ENCODE results near the gene SASH1.

SASH1 gene

GRCh38 chr6:148296771-148297170 is 45.9 kb upstream of the SASH1 start:
- Histone ChIP-seq H3K79me1 (ENCODE audit: low read depth, low read length) (no peaks in the 10 kb centered on the region), H3K18ac (ENCODE audit: low read length) (peak overlapping the region; percentile 28), H2BK5ac (ENCODE audit: low read length) (no peak overlapping the region), H3K27ac (replicated peaks; ENCODE audit: low read length) (no peak overlapping the region), H3K9me3 (replicated peaks in 1 of 2; ENCODE audit: control insufficient read depth in 2 of 2, insufficient read depth in 1 of 2, low read depth in 1 of 2, low read length in 2 of 2) (no peaks in the 10 kb centered on the region), H3K4me1 (ENCODE audit: control insufficient read depth in 2 of 2, insufficient read depth in 1 of 2, low read depth in 1 of 2, low read length in 2 of 2) (peaks cover 4 to 9% of the 10 kb centered on the region in 2 donors), H2BK15ac (ENCODE audit: low read length) (no peak overlapping the region), H3K4me2 (ENCODE audit: insufficient read depth, low read length, poor library complexity, severe bottlenecking) (no peak overlapping the region), H4K91ac (ENCODE audit: low read depth, low read length, poor library complexity) (no peak overlapping the region), H3K4ac (ENCODE audit: low read length) (no peak overlapping the region), H3K9ac (ENCODE audit: low read depth, low read length, poor library complexity) (no peak overlapping the region), H2AK5ac (ENCODE audit: low read depth, low read length) (no peak overlapping the region), H2AFZ (ENCODE audit: low read length) (no peak overlapping the region), H3K4me3 (ENCODE audit: low read length in 2 of 2) (no peak overlapping the region), H3K14ac (ENCODE audit: low read length) (no peak overlapping the region), H3K23ac (ENCODE audit: low read depth, low read length, poor library complexity) (no peak overlapping the region), H3K27me3 (ENCODE audit: control insufficient read depth in 3 of 3, insufficient read depth in 3 of 3, low read depth in 1 of 3, low read length in 3 of 3) (no peaks in the 10 kb centered on the region), H3K36me3 (replicated peaks in 1 of 2; ENCODE audit: control insufficient read depth in 2 of 2, insufficient read depth in 2 of 2, low read length in 2 of 2) (no peaks in the 10 kb centered on the region), H2BK12ac (ENCODE audit: low read length) (no peak overlapping the region), H4K8ac (ENCODE audit: low read depth, low read length) (no peak overlapping the region), H2BK120ac (ENCODE audit: low read depth, low read length) (no peak overlapping the region)
- no peak for DNase-seq (ENCODE audit: low spot score)
- WGBS, 2 donors (ENCODE audit: extremely low coverage in 2 of 2, insufficient read length in 2 of 2, insufficient replicate concordance in 1 of 2): no CpG with 5 or more reads among the region's 1 CpG

- H4K91ac ChIP-seq (ENCODE audit: low read depth, low read length, poor library complexity): no peak overlapping the region
- H3K9ac ChIP-seq (ENCODE audit: low read depth, low read length, poor library complexity): no peak overlapping the region
- no peak overlapping the region for H2BK15ac ChIP-seq (ENCODE audit: low read length)
- no peaks in the 10 kb centered on the region for H3K27me3 ChIP-seq (ENCODE audit: control insufficient read depth in 3 of 3, insufficient read depth in 3 of 3, low read depth in 1 of 3, low read length in 3 of 3)
- H3K18ac ChIP-seq (ENCODE audit: low read length): no peak overlapping the region
- H3K9me3 ChIP-seq (replicated peaks in 1 of 2; ENCODE audit: control insufficient read depth in 2 of 2, insufficient read depth in 1 of 2, low read depth in 1 of 2, low read length in 2 of 2): no peaks in the 10 kb centered on the region
- H3K14ac ChIP-seq (ENCODE audit: low read length): no peak overlapping the region
- no peak overlapping the region for H3K4ac ChIP-seq (ENCODE audit: low read length)
- H2AK5ac ChIP-seq (ENCODE audit: low read depth, low read length): no peak overlapping the region
- no peak overlapping the region for H2BK5ac ChIP-seq (ENCODE audit: low read length)
- H2BK12ac ChIP-seq (ENCODE audit: low read length): no peak overlapping the region
- H2BK120ac ChIP-seq (ENCODE audit: low read depth, low read length): no peak overlapping the region
- H3K36me3 ChIP-seq (replicated peaks in 1 of 2; ENCODE audit: control insufficient read depth in 2 of 2, insufficient read depth in 2 of 2, low read length in 2 of 2): no peaks in the 10 kb centered on the region
- H2AFZ ChIP-seq (ENCODE audit: low read length): no peak overlapping the region
- no peak for DNase-seq (ENCODE audit: low spot score)
- H3K4me3 ChIP-seq (ENCODE audit: low read length in 2 of 2): no peak overlapping the region
- no peaks in the 10 kb centered on the region for H3K79me1 ChIP-seq (ENCODE audit: low read depth, low read length)
- H4K8ac ChIP-seq (ENCODE audit: low read depth, low read length): no peak overlapping the region
- H3K4me1 ChIP-seq (ENCODE audit: control insufficient read depth in 2 of 2, insufficient read depth in 1 of 2, low read depth in 1 of 2, low read length in 2 of 2): peaks cover 4 to 9% of the 10 kb centered on the region in 2 donors
- no peak overlapping the region for H3K23ac ChIP-seq (ENCODE audit: low read depth, low read length, poor library complexity)
- no peak overlapping the region for H3K4me2 ChIP-seq (ENCODE audit: insufficient read depth, low read length, poor library complexity, severe bottlenecking)
- no peak overlapping the region for H3K27ac ChIP-seq (replicated peaks; ENCODE audit: low read length)
Observed at GRCh38 chr6:148298683-148299082, 44.0 kb upstream of the SASH1 start.

DNA sequence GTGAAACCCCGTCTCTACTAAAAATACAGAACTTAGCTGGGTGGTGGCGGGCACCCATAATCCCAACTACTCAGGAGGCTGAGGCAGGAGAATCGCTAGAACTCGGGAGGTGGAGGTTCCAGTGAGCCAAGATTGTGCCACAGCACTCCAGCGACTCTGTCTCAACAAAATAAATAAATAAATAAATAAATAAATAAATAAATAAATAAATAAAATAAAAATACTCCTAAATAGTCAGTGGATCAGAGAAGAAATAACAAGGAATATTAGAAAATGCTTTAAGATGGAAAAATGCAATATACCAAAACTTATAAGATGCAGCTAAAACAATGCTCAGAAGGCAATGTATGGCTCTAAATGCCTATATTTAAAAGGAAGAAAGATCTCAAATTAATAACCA is 39.0 kb upstream of the SASH1 start:
- Histone ChIP-seq H3K9ac (ENCODE audit: low read depth, low read length, poor library complexity) (no peak overlapping the region), H3K4ac (ENCODE audit: low read length) (no peak overlapping the region), H3K4me1 (ENCODE audit: control insufficient read depth in 2 of 2, insufficient read depth in 1 of 2, low read depth in 1 of 2, low read length in 2 of 2) (no peaks in the 10 kb centered on the region), H2BK15ac (ENCODE audit: low read length) (no peak overlapping the region), H3K9me3 (replicated peaks in 1 of 2; ENCODE audit: control insufficient read depth in 2 of 2, insufficient read depth in 1 of 2, low read depth in 1 of 2, low read length in 2 of 2) (no peaks in the 10 kb centered on the region), H3K36me3 (replicated peaks in 1 of 2; ENCODE audit: control insufficient read depth in 2 of 2, insufficient read depth in 2 of 2, low read length in 2 of 2) (no peaks in the 10 kb centered on the region), H2AK5ac (ENCODE audit: low read depth, low read length) (no peak overlapping the region), H3K4me3 (ENCODE audit: low read length in 2 of 2) (no peak overlapping the region), H2AFZ (ENCODE audit: low read length) (no peak overlapping the region), H3K79me1 (ENCODE audit: low read depth, low read length) (no peaks in the 10 kb centered on the region), H2BK12ac (ENCODE audit: low read length) (no peak overlapping the region), H2BK120ac (ENCODE audit: low read depth, low read length) (no peak overlapping the region), H3K23ac (ENCODE audit: low read depth, low read length, poor library complexity) (no peak overlapping the region), H3K27ac (replicated peaks; ENCODE audit: low read length) (no peak overlapping the region), H2BK5ac (ENCODE audit: low read length) (no peak overlapping the region), H3K27me3 (ENCODE audit: control insufficient read depth in 3 of 3, insufficient read depth in 3 of 3, low read depth in 1 of 3, low read length in 3 of 3) (no peaks in the 10 kb centered on the region), H3K14ac (ENCODE audit: low read length) (no peak overlapping the region), H4K91ac (ENCODE audit: low read depth, low read length, poor library complexity) (no peak overlapping the region), H3K4me2 (ENCODE audit: insufficient read depth, low read length, poor library complexity, severe bottlenecking) (no peak overlapping the region), H4K8ac (ENCODE audit: low read depth, low read length) (no peak overlapping the region), H3K18ac (ENCODE audit: low read length) (no peak overlapping the region)
- no peak for DNase-seq (ENCODE audit: low spot score)
- no CpG with 5 or more reads among the region's 5 CpGs for WGBS, 2 donors (ENCODE audit: extremely low coverage in 2 of 2, insufficient read length in 2 of 2, insufficient replicate concordance in 1 of 2)

- Histone ChIP-seq H3K9ac (ENCODE audit: low read depth, low read length, poor library complexity) (no peak overlapping the region), H3K4me1 (ENCODE audit: control insufficient read depth in 2 of 2, insufficient read depth in 1 of 2, low read depth in 1 of 2, low read length in 2 of 2) (no peaks in the 10 kb centered on the region), H3K27me3 (ENCODE audit: control insufficient read depth in 3 of 3, insufficient read depth in 3 of 3, low read depth in 1 of 3, low read length in 3 of 3) (no peaks in the 10 kb centered on the region), H3K9me3 (replicated peaks in 1 of 2; ENCODE audit: control insufficient read depth in 2 of 2, insufficient read depth in 1 of 2, low read depth in 1 of 2, low read length in 2 of 2) (no peaks in the 10 kb centered on the region), H2AFZ (ENCODE audit: low read length) (no peak overlapping the region), H2BK15ac (ENCODE audit: low read length) (no peak overlapping the region), H3K36me3 (replicated peaks in 1 of 2; ENCODE audit: control insufficient read depth in 2 of 2, insufficient read depth in 2 of 2, low read length in 2 of 2) (no peaks in the 10 kb centered on the region), H2AK5ac (ENCODE audit: low read depth, low read length) (no peak overlapping the region), H2BK120ac (ENCODE audit: low read depth, low read length) (no peak overlapping the region), H3K79me1 (ENCODE audit: low read depth, low read length) (no peaks in the 10 kb centered on the region), H4K91ac (ENCODE audit: low read depth, low read length, poor library complexity) (no peak overlapping the region), H4K8ac (ENCODE audit: low read depth, low read length) (no peak overlapping the region), H3K18ac (ENCODE audit: low read length) (no peak overlapping the region), H3K4me3 (ENCODE audit: low read length in 2 of 2) (no peak overlapping the region), H3K14ac (ENCODE audit: low read length) (no peak overlapping the region), H2BK5ac (ENCODE audit: low read length) (no peak overlapping the region), H3K4me2 (ENCODE audit: insufficient read depth, low read length, poor library complexity, severe bottlenecking) (no peak overlapping the region), H2BK12ac (ENCODE audit: low read length) (no peak overlapping the region), H3K4ac (ENCODE audit: low read length) (no peak overlapping the region), H3K27ac (replicated peaks; ENCODE audit: low read length) (no peak overlapping the region), H3K23ac (ENCODE audit: low read depth, low read length, poor library complexity) (no peak overlapping the region)
- DNase-seq (ENCODE audit: low spot score): no peak
- no CpG with 5 or more reads among the region's 7 CpGs for WGBS, 2 donors (ENCODE audit: extremely low coverage in 2 of 2, insufficient read length in 2 of 2, insufficient replicate concordance in 1 of 2)
Observed at GRCh38 chr6:148304976-148305375, 37.7 kb upstream of the SASH1 start.
